RCC 7860 (cell line): Measurements from ENCODE around the gene CCL27.

Experiments used
- DNase-seq: peaks from one replicate; pipeline ENCODE4 v3.0.0-alpha.2; 2015; ENCODE audit warnings: low spot score
- FAIRE-seq: peaks from 2 replicates; lab custom pipeline; 2012; peaks lifted over from hg19 to GRCh38; lab: Jason Lieb, UNC

CCL27 gene

GRCh38 chr9:34628656-34629490, 33.6 kb downstream of the CCL27 start, which contains the start of gene ARID3C:
ARID3C (minus strand) TSS chr9:34629066; CDS start chr9:34628014, 1,052 bp downstream.
- DNase-seq = no peak
- FAIRE-seq = no peak

GRCh38 chr9:34627716-34628655, 34.5 kb downstream of the CCL27 start:
- FAIRE-seq (no peak), DNase-seq (no peak)

- DNase-seq (no peak), FAIRE-seq (no peak)
These were observed 37.3 kb downstream of the CCL27 start for GRCh38 chr9:34625186-34625486.

- DNase-seq = no peak
- FAIRE-seq = no peak
These were observed 37.8 kb downstream of the CCL27 start for GRCh38 chr9:34624475-34625185.

GRCh38 chr9:34623374-34624235, 38.9 kb downstream of the CCL27 start:
- no peak for FAIRE-seq

GRCh38 chr9:34620061-34620994, 42.1 kb downstream of the CCL27 start, which contains the start of gene DCTN3:
DCTN3 (minus strand) TSS chr9:34620495; CDS start chr9:34620464, 31 bp downstream.
- FAIRE-seq (peak; percentile 63), DNase-seq (peak; percentile 78)

More at GRCh38 chr9:34623374-34624235, 38.9 kb downstream of the CCL27 start:
- DNase-seq = no peak

- no peak for DNase-seq
- no peak for FAIRE-seq
These were observed 47.3 kb downstream of the CCL27 start for GRCh38 chr9:34615132-34615531.

GRCh38 chr9:34612788-34613390, 49.6 kb downstream of the CCL27 start:
- DNase-seq (peak; percentile 38), FAIRE-seq (no peak)
